NCI-H1694 treated with DMSO at 0.1 percent for 48 hours (cell line): ENCODE data around the gene BBS1.

Experiments
- DNase-seq: peaks from one replicate; lab custom pipeline; 2025; lab: John Stamatoyannopoulos, UW

The BBS1 gene

GRCh38 chr11:66549696-66550095 lies 39.3 kb downstream of the BBS1 start:
- DNase-seq = no peak

DNA sequence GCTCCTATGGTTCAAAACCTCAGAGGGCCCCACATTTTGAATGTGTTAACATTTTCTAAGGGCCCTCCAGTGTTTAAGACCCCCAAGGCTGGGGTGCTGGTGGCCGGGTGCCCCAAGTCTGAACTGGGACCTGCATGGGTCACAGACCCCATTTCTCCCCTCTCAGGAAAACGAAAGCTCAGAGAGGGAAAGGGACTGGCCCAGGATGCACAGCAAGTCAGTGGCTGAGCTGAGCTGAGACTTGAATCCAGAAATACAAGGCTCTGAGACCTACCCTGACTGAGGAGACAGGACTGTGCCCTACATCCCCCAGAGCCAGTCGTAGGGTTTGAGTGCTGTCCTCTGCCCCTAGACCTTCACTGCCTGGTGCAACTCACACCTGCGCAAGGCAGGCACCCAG lies 40.5 kb downstream of the BBS1 start:
- no peak for DNase-seq

- no peak for DNase-seq
Observed at GRCh38 chr11:66554602-66555001, 44.2 kb downstream of the BBS1 start.

DNA sequence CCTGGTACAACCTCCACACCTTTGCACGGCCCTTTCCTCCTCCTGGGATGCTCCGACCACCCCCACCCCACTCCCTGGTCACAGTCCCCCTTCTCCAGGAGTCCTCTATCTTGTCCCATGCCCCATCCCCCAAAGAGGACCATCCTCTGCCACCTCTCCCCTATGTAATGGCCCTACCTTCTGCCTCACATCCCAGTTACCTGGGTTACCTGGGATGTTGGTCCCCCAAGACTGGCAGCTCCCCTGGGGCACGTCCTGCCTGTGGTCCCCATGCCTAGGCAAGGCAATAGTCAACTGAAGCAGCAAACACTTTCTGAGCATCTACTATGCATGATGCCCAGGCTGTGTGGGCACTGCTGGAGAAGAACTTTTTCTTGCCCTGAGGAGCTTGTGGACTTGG lies 45.0 kb downstream of the BBS1 start:
- DNase-seq = no peak

GRCh38 chr11:66556086-66556485 lies 45.7 kb downstream of the BBS1 start:
- DNase-seq = no peak

DNA sequence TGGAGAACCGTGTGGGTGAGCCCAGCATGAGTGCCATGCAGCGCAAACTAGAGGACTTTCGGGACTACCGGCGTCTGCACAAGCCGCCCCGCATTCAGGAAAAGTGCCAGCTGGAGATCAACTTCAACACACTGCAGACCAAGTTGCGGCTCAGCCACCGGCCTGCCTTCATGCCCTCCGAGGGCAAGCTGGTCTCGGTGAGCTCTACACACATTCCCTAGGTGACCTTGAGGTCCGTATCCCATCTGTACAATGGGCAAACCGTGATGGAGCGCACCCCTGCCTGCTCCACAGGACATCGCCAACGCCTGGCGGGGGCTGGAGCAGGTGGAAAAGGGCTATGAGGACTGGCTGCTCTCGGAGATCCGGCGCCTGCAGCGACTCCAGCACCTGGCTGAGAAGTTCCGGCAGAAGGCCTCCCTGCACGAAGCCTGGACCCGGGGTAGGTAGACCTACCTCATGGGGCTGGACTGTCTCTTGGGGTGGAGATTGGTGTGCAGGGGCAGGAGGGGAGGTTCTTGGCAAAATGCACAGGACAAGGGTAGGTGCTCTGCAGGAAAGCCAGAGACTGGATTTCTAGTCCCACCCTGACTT lies 47.4 kb downstream of the BBS1 start:
- no peak for DNase-seq

GRCh38 chr11:66559142-66559865 lies 48.9 kb downstream of the BBS1 start:
- no peak for DNase-seq

- no peak for DNase-seq
Observed at GRCh38 chr11:66559866-66560676, 49.6 kb downstream of the BBS1 start.

DNA sequence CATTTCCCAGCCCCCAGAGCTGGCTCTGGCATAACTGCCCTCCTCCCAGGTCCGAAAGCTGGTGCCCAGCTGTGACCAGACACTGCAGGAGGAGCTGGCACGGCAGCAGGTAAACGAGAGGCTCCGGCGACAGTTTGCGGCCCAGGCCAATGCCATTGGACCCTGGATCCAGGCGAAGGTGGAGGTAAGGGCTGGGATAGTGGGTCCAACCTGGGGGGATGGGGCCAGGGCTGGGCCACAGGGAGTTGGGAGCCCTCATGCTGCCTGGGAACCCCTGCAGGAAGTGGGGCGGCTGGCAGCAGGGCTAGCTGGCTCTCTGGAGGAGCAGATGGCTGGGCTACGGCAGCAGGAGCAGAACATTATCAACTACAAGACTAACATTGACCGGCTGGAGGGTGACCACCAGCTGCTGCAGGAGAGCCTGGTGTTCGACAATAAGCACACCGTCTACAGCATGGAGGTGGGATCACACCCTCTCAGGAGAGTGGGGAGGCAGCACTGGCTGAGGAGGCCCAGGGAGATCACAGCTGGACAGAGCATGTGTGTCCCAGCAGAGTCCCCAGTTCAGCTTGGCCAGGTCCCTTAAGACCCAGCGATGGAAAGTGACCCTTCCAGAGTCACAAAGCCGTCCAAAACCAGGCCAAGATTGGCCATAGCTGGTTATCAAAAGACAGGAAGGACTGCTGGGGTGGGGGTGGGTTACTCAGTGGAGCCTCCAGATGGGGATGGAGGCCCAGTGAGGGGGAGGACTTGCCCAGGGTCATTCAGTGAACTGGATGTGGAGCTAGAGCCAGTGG lies 50.9 kb downstream of the BBS1 start:
- DNase-seq = no peak

DNA sequence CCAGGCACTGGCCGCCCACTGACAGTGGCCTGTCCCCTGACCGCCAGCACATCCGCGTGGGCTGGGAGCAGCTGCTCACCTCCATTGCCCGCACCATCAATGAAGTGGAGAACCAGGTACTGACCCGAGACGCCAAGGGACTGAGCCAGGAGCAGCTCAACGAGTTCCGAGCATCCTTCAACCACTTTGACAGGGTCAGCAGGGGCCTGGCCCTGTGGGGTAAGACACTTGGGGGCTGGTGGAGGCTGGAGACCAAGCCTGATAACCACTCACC lies 51.5 kb downstream of the BBS1 start:
- DNase-seq = no peak

- DNase-seq = no peak
Observed at GRCh38 chr11:66562275-66562674, 51.8 kb downstream of the BBS1 start.

DNA sequence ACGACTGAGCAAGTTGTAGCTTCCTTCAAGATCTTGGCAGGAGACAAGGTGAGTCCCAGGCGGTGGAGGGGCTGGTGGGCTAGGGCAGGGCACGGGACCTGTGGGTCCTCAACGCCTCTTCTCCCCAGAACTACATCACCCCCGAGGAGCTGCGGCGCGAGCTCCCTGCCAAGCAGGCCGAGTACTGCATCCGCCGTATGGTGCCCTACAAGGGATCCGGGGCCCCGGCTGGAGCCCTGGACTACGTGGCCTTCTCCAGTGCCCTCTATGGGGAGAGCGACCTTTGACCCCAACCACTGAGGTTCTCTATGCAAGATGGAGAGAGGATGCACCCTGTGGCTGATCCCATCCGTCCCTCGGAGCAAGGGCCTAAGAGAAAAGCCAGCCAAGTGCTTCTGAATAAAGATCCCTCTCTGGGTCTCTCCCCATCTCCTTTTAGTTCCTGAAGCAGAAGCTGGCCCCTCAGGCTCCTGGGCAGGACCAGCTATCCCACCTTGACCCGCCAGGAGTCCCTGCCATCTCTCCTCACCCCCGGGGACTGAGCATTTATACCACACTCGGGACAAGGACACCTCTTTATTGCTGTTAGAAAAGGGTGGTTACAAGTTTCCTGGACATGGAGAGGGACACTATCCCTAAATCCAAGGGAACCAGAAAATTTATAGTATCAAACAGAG lies 52.6 kb downstream of the BBS1 start:
- no peak for DNase-seq

- no peak for DNase-seq
Observed at GRCh38 chr11:66563832-66564231, 53.4 kb downstream of the BBS1 start.

DNA sequence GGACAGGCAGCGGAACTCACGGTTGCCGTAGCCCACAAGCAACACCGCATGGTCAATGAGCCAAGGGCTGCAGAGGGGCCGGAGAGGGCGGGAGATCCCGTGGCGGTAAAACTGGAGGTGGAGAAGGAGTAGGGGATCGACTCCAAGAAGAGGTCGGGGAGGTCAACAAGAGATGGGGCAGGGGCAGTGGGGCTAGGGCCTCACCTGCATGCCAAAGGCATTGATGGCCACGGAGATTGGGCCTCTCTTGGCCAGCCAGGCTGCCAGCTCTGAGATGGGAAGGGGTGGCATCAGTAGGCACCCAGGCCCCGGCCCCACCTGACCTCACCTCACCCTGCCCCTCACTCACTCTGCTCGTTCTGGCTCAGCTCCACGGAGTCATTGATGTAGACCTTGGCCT lies 54.1 kb downstream of the BBS1 start:
- no peak for DNase-seq

DNA sequence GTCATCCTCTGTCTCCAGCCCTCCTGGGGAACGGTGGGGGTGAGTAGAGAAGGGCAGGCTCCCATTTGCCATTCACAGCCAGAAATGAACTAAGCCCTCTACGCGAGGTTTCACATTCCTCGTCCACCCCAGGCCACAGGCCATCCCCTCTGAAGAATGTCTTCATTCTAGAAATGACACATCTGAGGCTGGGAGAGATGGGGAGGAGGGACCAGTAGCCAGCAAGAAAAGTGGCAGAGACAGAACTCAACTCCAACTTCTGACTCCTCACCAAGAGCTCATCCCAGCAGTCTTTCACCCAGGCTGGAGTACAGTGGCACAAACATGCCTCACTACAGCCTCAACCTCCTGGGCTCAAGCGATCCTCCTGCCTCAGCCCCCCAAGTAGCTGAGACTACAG lies 54.5 kb downstream of the BBS1 start:
- DNase-seq = no peak

DNA sequence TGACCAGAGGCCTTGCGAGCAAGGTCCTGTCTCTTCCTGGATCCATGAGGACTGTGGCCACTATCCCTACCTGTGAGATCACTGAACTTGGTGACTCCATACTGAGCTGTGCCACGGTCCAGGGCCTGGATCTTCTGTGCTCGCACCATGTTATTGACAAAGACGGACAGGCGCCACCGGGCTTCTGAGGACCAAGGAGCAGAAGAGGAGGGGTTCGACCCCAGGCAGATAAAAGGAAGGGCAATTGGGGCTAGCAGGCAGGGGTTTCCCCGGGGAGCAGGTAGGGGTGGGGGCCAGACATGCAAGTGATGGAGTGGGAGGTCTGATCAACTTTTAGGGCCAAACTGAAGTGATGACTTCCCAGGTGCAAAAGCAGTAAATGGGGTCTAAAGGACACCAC lies 55.8 kb downstream of the BBS1 start:
- DNase-seq = no peak

DNA sequence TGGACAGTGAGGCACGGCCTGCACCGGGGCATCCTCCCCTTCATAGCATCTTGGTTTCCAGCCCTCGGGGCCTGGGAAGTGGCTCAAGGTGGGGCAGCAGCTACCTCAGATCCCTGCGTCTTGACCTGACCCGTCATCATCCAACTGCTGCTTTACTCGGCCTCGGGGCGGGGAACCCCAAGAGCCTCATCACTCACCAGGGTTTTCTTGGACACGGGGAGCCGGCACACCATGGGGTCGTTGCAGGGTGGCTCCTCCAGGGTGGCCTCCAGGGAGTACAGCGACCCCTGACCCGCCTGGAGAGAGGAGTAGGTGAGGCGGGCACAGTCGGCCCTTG lies 57.3 kb downstream of the BBS1 start:
- no peak for DNase-seq

- DNase-seq = peak; percentile 28
Observed at GRCh38 chr11:66568124-66568916, 57.9 kb downstream of the BBS1 start, which contains the start of gene CTSF. TSS of gene CTSF (minus strand) at chr11:66568606. CDS start at chr11:66568486, 120 bp downstream.

- no peak for DNase-seq
Observed at GRCh38 chr11:66569076-66569475, 58.6 kb downstream of the BBS1 start.

- DNase-seq = no peak
Observed at GRCh38 chr11:66570079-66570849, 59.8 kb downstream of the BBS1 start.

GRCh38 chr11:66570850-66571180 lies 60.4 kb downstream of the BBS1 start:
- no peak for DNase-seq
